Right hindlimb (tissue), 1 donor: ENCODE measurements around the gene LIX1.

ENCODE experiments used
- DNase-seq: peaks from one replicate; pipeline ENCODE4 v3.0.0-alpha.2; 2018

LIX1 gene

GRCh38 chr5:97141031-97141430, 1.4 kb downstream of the LIX1 start:
- DNase-seq = no peak

GRCh38 chr5:97140250-97140649, 2.2 kb downstream of the LIX1 start:
- peak; percentile 32 for DNase-seq

GRCh38 chr5:97136475-97136874, 5.9 kb downstream of the LIX1 start:
- DNase-seq = no peak

- DNase-seq = no peak
Observed at GRCh38 chr5:97135868-97136267, 6.5 kb downstream of the LIX1 start.

- DNase-seq = no peak
Observed at GRCh38 chr5:97134634-97135033, 7.8 kb downstream of the LIX1 start.

- DNase-seq = no peak
Observed at GRCh38 chr5:97133101-97133500, 9.3 kb downstream of the LIX1 start.

- no peak for DNase-seq
Observed at GRCh38 chr5:97131921-97132320, 10.5 kb downstream of the LIX1 start.

- no peak for DNase-seq
Observed at GRCh38 chr5:97131139-97131710, 11.2 kb downstream of the LIX1 start.

- no peak for DNase-seq
Observed at GRCh38 chr5:97127727-97128126, 14.7 kb downstream of the LIX1 start.

GRCh38 chr5:97125125-97125683, 17.2 kb downstream of the LIX1 start:
- DNase-seq = no peak

- no peak for DNase-seq
Observed at GRCh38 chr5:97124335-97124734, 18.1 kb downstream of the LIX1 start.

GRCh38 chr5:97121848-97122247, 20.6 kb downstream of the LIX1 start:
- no peak for DNase-seq

- no peak for DNase-seq
Observed at GRCh38 chr5:97120195-97120594, 22.2 kb downstream of the LIX1 start.

- DNase-seq = peak; percentile 76
Observed at GRCh38 chr5:97119007-97119390, 23.4 kb downstream of the LIX1 start.

- peak; percentile 48 for DNase-seq
Observed at GRCh38 chr5:97118261-97119006, 24.0 kb downstream of the LIX1 start.

GRCh38 chr5:97115932-97116331, 26.5 kb downstream of the LIX1 start:
- no peak for DNase-seq

GRCh38 chr5:97112230-97112629, 30.2 kb downstream of the LIX1 start:
- no peak for DNase-seq

- DNase-seq = no peak
Observed at GRCh38 chr5:97111616-97112015, 30.8 kb downstream of the LIX1 start.

- no peak for DNase-seq
Observed at GRCh38 chr5:97111004-97111403, 31.4 kb downstream of the LIX1 start.

GRCh38 chr5:97107318-97107717, 35.1 kb downstream of the LIX1 start:
- no peak for DNase-seq

- DNase-seq = no peak
Observed at GRCh38 chr5:97106216-97106581, 36.2 kb downstream of the LIX1 start.

GRCh38 chr5:97105501-97106215, 36.8 kb downstream of the LIX1 start:
- no peak for DNase-seq

GRCh38 chr5:97102010-97102470, 40.4 kb downstream of the LIX1 start:
- no peak for DNase-seq
